ENCODE measurements around the gene EIF4A3.
"Not testable (repeated sequence)": the region's sequence is repeated elsewhere in the genome, so short reads cannot be mapped to it uniquely, and the experiment has no call there.

Gene EIF4A3

DNA sequence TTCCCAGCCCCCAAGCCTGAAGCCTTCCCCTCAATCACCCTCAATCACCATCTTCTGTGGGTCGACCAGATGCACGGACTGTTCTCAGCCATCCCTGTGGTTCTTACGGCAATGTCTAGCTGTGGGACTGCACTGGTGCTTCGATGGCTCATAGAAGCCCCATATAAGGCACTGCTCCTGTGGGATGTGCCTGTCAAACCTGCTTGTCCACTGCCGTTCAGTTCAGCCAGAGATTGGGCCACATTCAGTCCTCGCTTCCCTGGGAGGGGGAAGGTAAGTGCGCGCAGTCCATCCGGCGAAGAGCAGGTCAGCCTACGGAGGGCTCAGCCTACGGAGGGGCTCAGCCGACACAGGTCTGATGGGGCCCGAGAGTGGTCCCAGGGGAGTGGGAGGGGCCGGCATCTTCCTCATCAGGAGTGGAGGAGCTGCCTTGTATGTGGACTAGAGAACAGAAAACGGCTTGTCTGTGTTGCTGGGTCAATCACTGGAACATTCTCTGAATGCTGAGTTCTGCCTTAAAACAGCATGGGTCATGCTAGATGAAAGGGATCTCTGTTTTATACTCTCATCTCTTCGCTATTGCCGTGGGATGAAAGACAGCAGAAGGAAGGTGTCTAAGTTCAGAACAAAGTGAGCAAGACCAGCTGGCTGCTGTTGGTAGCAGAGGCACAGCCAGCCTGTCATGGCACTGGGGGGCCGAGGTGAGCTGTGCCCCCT, 23.0 kb upstream of the EIF4A3 start, which contains the start of gene CARD14:
CARD14 (plus strand) TSS at position 247 of the 717 bp plus-strand sequence. CDS start 11,409 bp downstream, outside the sequence.
- peak; percentile 45 for DNase-seq

DNA sequence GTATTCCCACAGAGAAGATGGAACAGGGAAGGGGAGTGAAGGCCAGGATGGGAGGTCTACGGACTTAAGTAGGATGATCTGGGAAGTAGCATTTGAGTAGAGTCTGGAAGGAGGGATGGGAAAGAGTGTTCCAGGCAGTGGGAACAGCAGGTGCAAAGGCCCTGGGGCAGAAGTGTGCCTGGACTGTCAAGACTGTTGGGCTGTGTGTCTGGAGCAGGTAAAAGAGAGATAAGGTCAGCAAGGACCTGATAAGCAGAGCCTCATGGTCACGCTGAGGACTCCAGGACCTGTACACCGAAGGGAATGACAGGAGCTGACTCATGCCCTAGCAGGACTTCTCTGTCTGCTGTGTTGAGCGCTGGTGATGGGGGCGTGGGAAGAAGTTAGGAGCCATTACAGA, 22.2 kb upstream of the EIF4A3 start:
- no peak for DNase-seq

DNA sequence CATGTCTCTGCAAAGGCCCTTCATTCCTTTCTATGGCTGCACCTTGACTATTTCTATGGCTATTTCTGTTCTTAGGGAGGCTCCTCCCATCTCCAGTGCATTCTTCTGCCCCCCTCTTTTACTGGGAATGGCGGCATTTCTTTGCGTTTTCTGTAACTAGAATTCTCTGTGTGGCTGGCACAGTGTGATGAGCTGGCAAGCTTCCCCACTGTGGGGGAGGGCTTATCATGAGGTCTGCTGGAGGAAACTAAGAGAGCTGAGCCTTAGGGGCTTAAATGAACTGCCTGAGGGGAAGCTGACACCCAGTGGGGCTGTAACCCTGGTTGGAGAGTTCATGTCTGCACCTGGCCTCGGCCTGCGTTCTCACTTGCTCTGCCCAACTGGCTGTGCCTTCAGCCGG, 21.4 kb upstream of the EIF4A3 start:
- DNase-seq = no peak

DNA sequence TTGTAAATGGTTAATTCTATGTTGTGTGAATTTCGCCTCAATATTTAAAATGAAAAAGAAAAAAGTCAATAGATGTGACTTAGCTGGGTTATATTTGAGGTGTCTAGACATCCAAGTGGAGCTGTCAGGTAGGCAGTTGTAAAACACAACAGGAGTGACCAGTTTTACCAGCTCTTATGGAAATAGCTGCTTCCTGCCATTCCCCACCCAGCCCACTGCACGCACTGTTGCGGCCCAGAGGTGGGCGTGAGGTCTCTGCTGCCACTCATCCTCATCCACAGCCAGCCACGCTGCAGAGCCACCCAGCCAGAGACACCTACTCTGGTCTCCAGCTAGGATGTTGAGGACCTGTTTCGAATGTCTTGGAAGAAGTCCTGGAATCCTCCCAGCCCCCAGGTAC, 19.5 kb upstream of the EIF4A3 start:
- DNase-seq = no peak

DNA sequence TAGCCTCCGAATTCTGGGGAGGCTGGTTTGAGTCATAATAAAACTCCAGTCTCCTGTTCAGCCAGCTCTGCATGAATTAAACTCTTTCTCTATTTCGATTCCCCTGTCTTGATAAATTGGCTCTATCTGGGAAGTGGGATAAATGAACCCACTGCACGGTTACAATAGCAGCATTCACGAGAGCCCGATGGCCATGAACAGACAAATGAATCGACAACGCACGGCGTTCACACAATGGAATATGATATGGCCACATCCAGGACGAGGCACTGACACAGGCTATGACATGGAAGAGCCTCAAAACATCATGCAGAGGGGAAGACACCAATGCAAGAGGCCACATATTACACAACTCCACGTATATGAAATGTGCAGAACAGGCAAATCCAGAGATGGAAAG, 17.3 kb upstream of the EIF4A3 start:
- DNase-seq = no peak

DNA sequence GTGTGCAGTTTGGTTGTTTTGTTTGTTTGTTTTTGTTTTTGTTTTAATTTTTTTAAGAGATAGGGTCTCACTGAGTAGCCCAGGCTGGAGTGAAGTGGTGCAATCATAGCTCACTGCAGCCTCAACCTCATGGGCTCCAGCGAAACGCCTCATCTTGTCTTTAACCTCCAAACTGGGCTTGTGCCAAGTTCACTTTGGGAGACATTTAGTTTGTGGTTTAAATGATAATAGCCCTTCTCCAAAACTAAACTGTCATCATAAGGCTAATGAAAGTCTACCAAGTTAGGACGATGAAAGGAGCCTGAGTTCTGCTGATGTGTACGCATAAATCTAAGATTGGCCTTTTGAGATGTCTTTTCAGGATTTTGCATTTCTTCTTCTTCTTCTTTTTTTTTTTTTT, 16.4 kb upstream of the EIF4A3 start:
- DNase-seq = no peak

DNA sequence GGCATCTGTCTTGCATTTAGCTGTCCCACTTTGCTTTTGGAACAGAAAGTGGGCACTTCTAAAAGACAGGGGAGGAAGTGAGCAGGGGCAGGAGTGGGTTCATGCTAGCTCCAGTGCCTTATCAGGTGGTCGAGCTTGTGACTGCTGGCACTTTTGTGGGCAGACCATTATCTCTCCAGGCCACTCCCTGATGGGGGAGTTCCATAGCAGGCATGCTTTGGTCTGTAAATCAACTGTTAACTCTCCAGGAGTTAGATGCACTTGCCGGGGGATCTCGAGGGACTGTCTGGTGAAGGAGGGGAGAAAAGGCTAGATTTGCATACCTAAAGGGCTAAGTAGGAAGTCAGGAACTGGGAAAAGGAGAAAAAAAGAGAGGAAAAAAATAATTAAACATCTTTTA, 13.6 kb upstream of the EIF4A3 start:
- DNase-seq = no peak

DNA sequence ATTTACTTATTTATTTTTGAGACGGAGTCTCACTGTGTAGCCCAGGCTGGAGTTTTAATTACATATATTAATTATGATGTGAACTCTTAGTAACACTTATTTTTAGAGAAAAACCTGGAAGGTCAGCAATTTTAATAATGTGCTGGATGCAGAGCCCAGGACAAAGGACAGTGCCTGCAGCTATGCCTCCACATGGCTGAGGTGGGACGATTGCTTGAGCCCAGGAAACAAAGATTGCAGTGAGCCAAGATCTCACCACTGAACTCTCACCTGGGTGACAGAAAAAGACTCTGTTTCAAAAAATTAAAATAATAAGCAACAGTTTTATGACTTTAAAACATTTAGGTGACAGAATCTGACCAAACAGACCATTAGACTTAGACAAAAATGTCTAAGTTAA, 11.9 kb upstream of the EIF4A3 start:
- DNase-seq = no peak

DNA sequence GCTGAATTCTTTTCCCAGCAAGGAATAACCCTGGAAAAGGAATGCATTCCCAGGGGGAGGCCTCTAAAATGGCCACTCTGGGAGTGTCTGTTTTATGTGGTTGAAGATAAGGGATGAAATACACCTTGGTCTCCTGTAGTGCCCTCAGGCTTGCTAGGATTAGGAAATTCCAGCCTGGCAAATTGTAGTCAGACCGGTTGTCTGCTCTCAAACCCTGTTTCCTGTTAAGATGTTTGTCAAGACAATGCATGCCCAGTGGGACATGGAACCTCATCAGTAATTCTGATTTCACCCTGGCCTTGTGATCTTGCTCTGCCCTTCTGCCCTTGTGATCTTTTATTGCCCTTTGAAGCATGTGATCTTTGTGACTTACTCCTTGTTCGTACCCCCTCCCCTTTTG, 8.7 kb upstream of the EIF4A3 start:
- DNase-seq = not testable (repeated sequence)

DNA sequence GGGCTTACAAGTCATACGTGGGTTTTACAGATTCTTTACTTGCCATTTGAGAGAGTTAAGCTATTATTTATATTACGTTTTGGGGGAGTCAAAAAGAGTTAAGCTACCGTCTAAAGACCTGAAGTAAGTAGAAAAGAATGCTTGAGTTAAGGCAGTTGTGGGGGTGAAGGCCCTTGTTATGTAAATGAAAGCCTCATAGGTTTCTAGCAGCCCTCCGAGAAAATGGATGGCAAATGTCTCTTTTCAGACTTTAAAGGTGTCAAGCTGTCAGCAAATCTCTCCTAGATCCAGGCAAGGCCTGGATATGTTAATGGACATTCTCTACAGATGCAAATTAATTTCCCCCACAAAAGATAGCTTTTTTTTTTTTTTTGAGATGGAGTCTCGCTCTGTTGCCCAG, 7.2 kb upstream of the EIF4A3 start:
- no peak for DNase-seq

DNA sequence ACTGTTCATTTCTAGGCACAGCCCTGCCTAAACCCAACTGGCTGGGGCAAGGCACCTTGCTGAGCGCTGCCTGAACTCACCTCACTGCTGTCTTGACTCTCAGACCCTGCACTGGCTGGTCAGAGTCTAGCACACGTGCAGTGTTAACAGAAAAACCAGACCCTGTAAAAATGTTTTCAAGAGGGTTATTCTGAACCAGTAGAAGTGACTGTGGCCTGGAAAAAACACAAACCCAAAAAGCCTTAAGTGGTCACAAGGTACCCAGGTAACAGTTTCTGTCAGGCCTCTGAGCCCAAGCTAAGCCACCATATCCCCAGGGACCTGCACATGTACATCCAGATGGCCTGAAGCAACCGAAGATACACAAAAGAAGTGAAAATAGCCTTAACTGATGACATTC, 6.1 kb upstream of the EIF4A3 start:
- DNase-seq = no peak

DNA sequence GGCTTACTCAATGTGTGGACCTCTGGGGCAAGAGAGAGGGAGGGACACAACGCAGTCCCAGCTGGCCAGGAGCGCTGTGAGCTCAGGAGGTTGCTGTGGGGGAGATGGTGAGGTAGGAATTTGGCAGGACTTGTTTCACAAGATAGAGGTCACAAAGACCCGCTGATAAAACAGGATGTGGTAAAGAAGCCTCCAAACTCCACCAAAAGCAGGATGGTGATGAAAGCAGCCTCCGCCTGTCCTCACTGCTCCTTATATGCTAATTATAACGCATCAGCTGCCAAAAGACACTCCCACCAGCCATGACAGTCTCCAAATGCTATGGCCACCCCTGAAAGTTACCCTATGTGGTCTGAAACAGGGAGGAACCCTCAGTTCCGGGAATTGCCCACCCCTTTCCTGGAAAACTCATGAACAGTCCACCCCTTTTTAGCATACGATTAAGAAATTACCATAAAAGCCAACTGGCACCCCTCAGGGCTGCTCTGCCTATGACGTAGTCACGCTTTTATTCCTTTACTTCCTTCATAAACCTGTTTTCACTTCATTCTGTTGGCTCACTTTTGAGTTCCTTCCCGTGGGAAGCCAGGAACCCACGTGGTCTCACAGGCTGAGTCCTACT, 5.3 kb upstream of the EIF4A3 start:
- no peak for DNase-seq

DNA sequence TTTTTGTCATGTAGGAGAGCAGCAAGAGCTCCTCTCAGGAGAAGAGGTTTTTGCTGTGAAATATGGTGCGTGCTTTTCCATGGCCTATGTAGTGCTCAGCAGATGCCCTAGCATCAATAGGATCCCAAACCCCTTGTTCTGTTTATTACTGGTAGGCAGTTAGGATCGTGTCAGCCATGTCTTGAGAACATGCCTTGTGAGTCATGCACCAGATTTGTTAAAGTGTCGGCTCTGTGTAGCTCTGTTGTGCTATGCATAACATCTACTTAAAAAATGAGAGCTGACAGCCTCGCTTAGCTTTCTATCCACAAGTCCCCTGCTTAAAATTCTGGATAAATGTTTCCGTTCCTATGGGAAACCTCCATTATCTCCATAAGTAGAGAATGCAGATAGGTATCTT, 4.4 kb upstream of the EIF4A3 start:
- DNase-seq = no peak

DNA sequence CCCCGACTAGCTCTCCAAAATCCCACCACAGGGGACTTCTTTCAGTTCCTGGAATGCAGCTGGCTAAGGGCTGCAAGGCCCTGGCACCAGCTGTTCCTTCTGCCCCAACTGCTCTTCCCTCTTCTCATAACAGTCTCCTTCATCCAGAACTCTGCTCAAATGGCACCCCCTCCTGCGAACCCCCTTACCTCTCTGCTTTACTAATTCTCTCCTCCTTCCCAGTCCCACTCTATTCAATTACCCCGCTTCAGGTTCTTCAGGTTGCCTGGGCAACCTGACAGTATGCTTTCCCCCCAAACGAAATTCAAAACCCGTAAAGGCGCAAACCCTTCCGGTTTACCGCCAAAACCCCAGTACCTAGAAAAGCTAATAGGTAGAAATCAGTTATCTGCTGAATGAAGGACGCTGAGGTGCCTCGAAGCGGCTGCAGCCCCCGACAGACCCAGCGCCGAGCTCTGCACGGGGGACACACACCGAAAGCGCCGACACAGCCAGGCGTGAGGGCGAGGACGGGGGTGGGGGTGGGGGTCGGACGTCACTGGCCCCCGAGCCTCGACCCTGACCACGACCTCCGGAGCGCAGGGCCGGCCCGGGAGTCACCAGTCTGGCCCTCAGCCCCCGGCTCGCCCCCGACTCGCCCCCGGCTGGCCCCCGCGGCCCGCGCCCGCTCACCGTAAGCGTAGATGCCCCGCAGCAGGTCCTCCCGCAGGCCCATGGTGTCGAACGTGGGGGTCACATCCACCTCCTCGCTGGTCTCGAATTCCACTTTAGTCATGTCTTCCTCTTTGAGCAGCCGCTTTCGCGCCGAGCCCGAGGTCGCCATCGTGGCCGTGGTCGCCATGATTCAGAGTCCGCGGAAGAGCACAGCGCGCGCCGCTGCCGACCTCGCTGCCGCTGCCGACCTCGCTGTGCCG, 550 bp downstream of the EIF4A3 start:
- DNase-seq = no peak

DNA sequence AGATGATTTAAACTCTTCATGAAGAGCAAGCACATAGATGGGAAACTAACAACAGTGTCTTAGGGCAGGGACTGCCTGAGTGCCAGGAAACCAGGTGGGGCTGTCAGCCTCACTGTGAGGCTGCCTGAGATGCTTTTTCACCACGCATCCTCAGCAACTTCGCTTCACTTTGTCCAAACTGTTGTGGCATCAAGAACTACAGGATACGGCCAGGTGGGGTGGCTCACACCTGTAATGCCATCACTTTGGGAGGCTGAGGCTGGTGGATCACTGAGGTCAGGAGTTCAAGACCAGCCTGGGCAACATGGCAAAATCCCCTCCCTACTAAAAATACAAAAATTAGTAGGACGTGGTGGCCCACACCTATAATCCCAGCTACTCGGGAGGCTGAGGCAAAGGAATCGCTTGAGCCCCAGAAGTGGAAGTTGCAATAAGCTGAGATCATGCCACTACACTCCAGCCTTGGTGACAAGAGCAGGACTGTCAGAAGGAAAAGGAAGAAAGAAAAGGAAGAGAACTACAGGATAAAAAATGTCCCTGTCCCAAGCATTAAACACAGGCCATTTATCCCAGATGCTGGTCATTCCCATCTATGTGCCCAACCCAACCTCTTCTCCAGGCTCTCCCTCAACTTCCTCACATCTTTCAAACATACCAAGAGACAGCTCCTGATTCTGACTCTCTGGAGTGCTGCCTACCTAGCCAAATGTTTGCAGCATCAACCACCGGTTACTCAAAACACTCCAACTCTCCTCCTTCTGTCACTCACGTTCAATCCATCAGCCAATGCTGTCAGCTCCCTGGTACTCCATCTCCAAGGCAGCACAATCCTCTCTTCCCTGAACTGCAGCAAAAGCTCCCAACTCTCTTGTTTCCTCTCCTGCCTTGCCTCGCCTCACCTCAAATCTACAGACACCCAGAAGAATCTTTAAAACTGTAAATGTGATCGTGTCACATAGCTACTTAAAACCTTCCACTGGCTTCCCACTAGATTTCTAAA, 1.6 kb downstream of the EIF4A3 start:
- DNase-seq = no peak

DNA sequence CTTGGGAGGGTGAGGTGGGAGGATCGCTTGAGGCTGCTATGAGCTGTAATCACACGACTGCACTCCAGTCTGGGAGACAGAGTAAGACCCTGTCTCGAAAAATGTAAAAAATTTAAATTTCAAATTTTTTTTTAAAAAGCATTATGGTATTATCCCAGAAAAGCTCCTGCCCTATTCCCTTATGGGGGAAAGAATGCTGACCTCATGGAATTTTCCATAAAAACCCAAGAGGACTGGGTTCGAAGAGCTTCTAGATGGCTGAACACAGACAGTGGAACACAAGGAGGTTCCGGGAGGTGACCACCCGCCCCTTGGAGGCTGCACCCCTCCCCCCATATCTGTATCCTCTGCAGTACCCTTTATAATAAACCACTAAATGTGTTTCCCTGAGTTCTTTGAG, 4.0 kb downstream of the EIF4A3 start:
- DNase-seq = no peak

DNA sequence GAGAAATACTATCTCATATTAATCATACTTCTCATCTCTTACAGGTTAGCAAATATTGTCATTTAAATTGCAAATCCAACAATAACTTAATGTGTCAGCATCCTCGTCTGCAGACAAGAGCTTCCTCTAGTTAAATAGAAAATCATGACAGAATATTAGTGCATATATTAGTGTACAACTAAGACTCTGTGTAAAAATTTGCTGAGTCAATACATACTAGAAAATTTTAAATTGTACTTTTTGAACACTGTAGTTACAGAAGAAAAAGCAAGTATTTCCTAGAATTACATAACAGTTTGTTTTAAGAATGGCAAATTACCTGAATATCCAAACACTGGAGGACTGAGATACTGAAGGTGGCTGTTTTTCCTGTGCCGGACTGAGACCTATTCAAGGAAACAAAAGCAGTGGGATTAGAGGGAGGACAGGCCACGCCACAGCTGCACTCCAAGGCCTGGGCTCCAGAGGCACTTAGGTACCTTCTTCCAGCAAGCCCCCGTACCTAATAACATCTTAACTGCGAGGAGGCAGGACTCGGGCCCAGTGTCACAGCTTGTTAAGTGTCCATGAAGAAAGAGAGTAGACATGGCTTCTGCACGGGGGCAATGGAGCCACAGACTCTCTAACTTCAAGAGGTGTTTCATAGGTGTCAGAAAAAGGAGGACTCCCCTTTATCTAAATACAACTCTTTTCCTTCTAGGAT, 5.3 kb downstream of the EIF4A3 start:
- no peak for DNase-seq

DNA sequence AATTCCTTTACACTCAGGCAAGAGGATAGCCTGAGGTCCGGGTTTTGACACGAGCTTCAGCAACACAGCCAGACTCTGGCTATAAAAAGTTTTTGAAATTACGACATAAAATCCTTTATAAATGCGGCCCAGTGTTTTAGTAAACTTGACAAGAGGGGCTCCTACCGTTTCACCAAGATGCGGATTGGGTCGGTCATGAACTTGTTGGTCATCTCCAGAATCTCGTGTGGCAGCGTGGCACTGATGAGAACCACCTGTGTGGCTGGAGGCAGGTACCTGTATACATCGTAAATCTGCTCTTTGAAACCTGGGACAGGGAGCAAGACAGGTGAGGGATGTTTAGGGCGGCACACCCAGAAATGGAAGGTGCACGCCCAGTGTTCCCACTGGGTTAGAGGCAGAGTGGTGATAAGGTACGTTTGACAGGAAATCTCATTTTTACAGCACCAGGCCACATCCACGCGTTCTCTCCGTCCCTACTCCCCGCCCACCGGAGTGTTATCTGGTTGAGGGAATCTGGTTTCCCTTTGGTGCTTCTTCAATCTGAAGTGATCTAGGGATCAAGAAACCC, 8.0 kb downstream of the EIF4A3 start:
- DNase-seq = no peak

DNA sequence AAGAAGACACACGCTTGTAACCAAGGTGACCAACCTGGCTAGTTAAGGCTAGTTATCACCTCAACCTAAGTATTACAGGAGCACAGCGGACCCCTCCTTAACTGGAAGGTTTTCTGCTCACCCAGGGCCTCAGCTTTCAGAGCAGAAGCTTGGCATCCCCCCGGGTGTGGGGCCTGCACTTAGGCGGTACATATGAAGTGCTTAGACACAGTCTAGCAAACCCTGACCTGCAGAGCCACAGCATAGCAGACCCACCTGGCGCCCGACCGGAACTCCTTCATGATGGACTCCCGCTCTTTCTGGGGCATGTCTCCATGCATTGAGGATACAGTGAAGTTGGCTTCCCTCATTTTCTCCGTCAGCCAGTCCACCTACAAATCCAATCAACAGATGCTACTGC, 9.8 kb downstream of the EIF4A3 start:
- no peak for DNase-seq

DNA sequence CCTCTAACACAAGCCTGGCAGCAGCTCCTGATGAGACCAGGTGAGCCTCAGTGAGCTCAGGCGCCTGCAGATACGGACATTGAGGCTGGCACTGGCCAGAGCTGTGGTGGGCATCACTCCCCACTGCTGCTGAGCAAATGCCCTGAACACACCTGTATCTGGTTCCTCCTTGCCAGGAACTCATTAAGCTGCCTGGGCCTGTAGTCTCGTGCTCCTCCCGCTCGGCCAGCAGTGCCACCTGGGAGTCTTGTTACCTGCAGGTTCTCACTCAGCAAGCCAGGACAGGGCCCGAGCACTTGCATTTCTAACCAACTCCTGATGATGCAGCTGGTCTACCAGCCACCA, 13.3 kb downstream of the EIF4A3 start:
- DNase-seq = no peak

DNA sequence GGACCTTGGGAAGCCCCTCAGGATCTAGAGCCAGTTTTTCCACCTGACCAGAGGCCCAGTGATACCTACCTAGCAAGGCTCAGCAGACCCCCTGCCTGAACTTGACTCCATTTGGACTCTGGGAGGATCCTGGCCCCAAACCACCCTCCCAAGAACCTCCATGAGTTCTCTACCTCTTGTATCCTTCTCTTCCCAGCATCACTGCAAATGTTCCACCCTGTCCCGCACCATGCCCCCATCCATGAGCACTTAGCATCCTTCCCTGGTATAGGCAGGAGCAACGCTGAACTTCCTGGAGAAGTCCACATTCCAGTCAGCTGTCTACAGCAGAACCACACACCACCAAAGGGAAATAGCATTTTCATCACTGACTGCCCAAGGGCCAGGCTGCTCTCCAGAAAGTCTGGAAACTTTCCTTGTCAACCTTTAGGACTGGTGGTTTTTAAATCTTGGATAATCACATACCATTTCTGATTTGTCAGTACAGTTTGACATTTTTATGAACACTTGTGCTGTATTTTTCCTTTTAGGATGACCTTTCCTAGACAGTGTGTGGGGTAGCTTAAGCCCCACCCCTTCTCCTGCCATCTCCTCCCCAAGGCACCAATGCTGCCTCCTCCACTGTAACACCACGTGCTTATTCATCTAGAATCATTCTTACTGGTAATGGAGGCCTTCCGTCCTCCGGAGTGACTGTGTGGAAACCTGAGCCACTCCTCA, 13.9 kb downstream of the EIF4A3 start:
- DNase-seq = no peak

All from DMS153 (cell line).